ENCODE measurements around the gene ANP32A. TPM values are rescaled to one million over a fixed set of nuclear protein-coding genes. Genes with fewer than 3 reads are reported as not detected.
A peak's percentile ranks its signal among the peaks of the same experiment; 100 is the strongest.

ANP32A gene
- total RNA-seq, 1 donor from 2014 or later: 114 TPM

- H3K27me3 ChIP-seq: peaks cover 57% of the 10 kb centered on the region
- no peak overlapping the region for H3K27ac ChIP-seq
- no peak for ATAC-seq
- H3K9me3 ChIP-seq: no peaks in the 10 kb centered on the region
- no peak overlapping the region for H3K4me3 ChIP-seq
- TF ChIP-seq, protein P1, sequence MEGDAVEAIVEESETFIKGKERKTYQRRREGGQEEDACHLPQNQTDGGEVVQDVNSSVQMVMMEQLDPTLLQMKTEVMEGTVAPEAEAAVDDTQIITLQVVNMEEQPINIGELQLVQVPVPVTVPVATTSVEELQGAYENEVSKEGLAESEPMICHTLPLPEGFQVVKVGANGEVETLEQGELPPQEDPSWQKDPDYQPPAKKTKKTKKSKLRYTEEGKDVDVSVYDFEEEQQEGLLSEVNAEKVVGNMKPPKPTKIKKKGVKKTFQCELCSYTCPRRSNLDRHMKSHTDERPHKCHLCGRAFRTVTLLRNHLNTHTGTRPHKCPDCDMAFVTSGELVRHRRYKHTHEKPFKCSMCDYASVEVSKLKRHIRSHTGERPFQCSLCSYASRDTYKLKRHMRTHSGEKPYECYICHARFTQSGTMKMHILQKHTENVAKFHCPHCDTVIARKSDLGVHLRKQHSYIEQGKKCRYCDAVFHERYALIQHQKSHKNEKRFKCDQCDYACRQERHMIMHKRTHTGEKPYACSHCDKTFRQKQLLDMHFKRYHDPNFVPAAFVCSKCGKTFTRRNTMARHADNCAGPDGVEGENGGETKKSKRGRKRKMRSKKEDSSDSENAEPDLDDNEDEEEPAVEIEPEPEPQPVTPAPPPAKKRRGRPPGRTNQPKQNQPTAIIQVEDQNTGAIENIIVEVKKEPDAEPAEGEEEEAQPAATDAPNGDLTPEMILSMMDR (IDR thresholded peaks at IDR 0.05): no peak
- no peaks in the 10 kb centered on the region for H3K36me3 ChIP-seq
- no peaks in the 10 kb centered on the region for H3K4me1 ChIP-seq
- DNase-seq: no peak
- intact Hi-C loops (cut with DNase I): no loop called here
Observed at GRCh38 chr15:68842958-68843357, 22.3 kb upstream of the ANP32A start.

DNA sequence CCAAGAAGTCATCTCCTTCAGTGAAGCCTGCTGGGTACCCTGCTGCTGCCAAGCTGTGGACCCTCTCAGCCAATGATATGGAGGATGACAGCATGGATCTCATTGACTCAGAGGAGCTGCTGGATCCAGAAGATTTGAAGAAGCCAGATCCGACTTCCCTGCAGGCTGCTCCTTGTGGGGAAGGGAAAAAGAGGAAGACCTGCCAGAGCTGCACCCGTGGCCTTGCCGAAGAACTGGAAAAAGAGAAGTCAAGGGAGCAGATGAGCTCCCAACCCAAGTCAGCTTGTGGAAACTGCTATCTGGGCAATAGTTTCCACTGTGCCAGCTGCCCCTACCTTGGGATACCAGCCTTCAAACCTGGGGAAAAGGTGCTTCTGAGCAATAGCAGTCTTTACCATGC, 13.7 kb upstream of the ANP32A start:
- no peak for DNase-seq

GRCh38 chr15:68833700-68834331, 13.1 kb upstream of the ANP32A start:
- Histone ChIP-seq H3K27me3 (no peaks in the 10 kb centered on the region), H3K4me3 (no peak overlapping the region), H3K27ac (no peak overlapping the region), H3K36me3 (no peaks in the 10 kb centered on the region), H3K9me3 (no peaks in the 10 kb centered on the region), H3K4me1 (no peaks in the 10 kb centered on the region)
- peak; percentile 23 for ATAC-seq
- TF ChIP-seq, protein P1 (IDR thresholded peaks at IDR 0.05): no peak
- no peak for DNase-seq
- intact Hi-C loops (cut with DNase I): no loop called here

More for the DNA sequence above, 13.7 kb upstream of the ANP32A start:
- Histone ChIP-seq H3K27me3 (peaks cover 1% of the 10 kb centered on the region), H3K9me3 (no peaks in the 10 kb centered on the region), H3K36me3 (no peaks in the 10 kb centered on the region), H3K4me1 (no peaks in the 10 kb centered on the region), H3K27ac (no peak overlapping the region), H3K4me3 (no peak overlapping the region)
- intact Hi-C loops (cut with DNase I): no loop called here
- TF ChIP-seq, protein P1 (IDR thresholded peaks at IDR 0.05): no peak
- ATAC-seq: peak; percentile 81

- no peak for DNase-seq
- no peaks in the 10 kb centered on the region for H3K27me3 ChIP-seq
- TF ChIP-seq, protein P1 (IDR thresholded peaks at IDR 0.05): no peak
- H3K36me3 ChIP-seq: no peaks in the 10 kb centered on the region
- intact Hi-C loops (cut with DNase I): no loop called here
- no peaks in the 10 kb centered on the region for H3K4me1 ChIP-seq
- ATAC-seq: no peak
- H3K27ac ChIP-seq: no peak overlapping the region
- H3K4me3 ChIP-seq: no peak overlapping the region
- H3K9me3 ChIP-seq: no peaks in the 10 kb centered on the region
Observed at GRCh38 chr15:68830141-68830785, 9.6 kb upstream of the ANP32A start.

GRCh38 chr15:68829068-68829467, 8.4 kb upstream of the ANP32A start:
- H3K9me3 ChIP-seq: no peaks in the 10 kb centered on the region

More at GRCh38 chr15:68829068-68829467, 8.4 kb upstream of the ANP32A start:
- no peaks in the 10 kb centered on the region for H3K27me3 ChIP-seq
- no peak overlapping the region for H3K4me3 ChIP-seq
- TF ChIP-seq, protein P1 (IDR thresholded peaks at IDR 0.05): peak; percentile 56
- peak; percentile 78 for ATAC-seq
- H3K4me1 ChIP-seq: no peaks in the 10 kb centered on the region
- intact Hi-C loops (cut with DNase I): no loop called here
- H3K27ac ChIP-seq: no peak overlapping the region
- DNase-seq: no peak
- H3K36me3 ChIP-seq: no peaks in the 10 kb centered on the region

Measured in upper lobe of right lung (tissue), 1 donor.